Epithelial cell of prostate (primary cell): ENCODE measurements around the gene TELO2.

Experiments
- DNase-seq: peaks from one replicate; pipeline ENCODE4 v3.0.0-alpha.2; 2011; ENCODE audit warnings: low read depth, low spot score
- H3K27ac ChIP-seq: fragments of 450-650 bp; 2 replicates; pipeline ENCODE4 v1.5.1; 2017; ENCODE audit warnings: mild to moderate bottlenecking

TELO2 gene

DNA sequence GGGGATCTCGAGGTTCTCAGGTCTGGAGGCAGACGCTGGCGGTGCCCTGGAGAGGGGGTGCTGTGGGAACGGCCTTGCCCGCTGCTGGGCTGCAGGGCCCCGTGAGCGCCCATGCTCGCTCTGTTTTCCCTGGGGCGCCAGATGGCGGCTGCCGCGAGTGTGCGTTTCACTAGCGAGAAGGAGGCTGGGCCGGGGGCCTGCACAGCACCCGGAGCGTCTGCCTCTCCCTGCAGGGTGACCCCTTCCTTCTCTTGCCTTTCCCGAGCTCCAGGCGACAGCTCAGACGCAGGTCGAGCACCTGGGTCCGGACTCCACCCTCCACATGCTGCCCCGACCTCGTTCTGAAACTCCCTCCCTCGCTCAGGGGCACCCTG lies 2.7 kb downstream of the TELO2 start:
- no peak overlapping the region for H3K27ac ChIP-seq
- DNase-seq, result no peak

DNA sequence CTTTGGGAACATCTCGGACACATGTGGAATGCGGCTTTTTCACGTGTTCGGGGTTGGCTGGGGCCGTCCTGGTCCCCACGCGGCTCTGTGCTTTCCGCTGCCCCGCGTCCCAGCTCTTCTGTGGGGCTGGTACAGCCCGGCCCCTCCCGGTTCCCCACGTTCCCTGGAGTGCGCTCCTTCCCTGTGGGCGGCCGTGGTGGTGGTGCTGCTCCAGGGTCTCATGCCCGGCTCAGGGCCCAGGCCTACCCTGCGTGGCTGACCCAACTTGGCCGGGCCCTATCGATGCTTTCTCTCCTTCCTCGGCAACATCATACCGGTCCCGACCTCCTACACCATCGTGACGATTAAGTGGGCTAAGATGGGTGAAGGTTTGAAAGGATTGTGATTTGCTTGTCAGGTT lies 3.3 kb downstream of the TELO2 start:
- no peak for DNase-seq
- H3K27ac ChIP-seq, result no peak overlapping the region

- DNase-seq, result no peak
- H3K27ac ChIP-seq, result no peak overlapping the region
Measured at GRCh38 chr16:1497014-1497598, 3.9 kb downstream of the TELO2 start.

DNA sequence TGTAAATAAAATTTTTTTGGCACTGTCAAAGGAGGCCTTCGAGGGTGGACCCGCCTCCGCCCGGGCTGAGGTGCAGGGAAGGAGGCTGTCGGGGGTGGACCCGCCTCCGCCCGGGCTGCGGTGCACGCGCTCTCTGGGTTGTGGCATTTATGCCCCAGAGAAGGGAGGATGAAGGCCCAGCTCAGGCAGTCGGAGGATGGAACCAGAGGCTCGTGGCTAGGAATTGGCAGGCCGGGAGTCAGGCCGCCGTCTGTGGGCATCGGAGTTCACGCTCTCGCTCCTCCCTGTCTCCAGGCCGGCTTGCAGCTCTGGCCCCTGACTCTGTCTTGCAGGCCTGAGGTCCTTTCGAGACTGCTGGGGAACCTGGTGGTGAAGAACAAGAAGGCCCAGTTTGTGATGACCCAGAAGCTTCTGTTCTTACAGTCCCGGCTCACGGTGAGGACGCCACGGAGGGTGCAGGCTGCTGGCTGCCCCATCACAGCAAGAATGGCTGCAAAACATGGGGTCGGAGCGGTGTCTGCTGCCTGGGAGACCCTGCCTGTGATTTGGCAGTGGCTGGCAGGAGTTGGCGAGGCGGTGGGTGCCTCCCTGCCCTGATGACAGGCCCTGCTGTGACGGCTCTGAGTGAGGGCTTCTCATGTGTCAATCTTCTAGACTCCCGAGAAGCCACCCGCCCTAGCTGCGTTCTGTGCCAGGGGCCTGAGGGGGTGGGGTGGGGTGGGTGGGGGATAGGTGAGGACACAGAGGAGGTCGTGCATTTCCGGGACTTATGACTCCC lies 5.9 kb downstream of the TELO2 start:
- H3K27ac ChIP-seq, result no peak overlapping the region
- no peak for DNase-seq

DNA sequence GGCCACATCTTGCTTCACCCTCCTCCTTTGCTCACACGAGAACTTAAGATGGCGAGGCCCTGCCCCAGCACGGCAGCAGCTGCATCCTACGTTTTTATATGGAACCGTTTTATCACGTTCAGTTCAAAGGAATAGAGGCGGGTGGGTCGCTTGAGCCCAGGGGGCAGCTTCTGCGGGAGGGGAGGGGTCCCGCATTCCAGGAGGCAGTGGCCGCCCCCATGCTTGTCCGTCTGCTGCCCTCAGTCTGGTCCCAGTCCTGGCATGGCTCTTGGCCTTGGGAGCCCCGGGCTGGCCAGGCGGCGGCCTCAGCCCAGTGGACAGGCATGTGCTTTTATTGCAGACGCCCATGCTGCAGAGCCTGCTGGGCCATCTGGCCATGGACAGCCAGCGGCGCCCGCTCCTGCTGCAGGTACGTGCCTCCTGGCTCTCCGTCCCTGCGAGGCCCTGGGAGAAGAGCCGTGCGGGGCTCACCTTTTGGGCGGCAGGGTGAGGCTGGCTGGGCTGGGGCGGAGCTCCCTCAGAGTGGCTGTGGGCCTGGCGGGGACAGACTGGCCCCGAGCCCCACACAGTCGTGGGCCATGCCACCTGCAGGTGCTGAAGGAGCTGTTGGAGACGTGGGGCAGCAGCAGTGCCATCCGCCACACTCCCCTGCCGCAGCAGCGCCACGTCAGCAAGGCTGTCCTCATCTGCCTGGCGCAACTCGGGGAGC lies 6.8 kb downstream of the TELO2 start:
- H3K27ac ChIP-seq, result no peak overlapping the region
- DNase-seq, result no peak

DNA sequence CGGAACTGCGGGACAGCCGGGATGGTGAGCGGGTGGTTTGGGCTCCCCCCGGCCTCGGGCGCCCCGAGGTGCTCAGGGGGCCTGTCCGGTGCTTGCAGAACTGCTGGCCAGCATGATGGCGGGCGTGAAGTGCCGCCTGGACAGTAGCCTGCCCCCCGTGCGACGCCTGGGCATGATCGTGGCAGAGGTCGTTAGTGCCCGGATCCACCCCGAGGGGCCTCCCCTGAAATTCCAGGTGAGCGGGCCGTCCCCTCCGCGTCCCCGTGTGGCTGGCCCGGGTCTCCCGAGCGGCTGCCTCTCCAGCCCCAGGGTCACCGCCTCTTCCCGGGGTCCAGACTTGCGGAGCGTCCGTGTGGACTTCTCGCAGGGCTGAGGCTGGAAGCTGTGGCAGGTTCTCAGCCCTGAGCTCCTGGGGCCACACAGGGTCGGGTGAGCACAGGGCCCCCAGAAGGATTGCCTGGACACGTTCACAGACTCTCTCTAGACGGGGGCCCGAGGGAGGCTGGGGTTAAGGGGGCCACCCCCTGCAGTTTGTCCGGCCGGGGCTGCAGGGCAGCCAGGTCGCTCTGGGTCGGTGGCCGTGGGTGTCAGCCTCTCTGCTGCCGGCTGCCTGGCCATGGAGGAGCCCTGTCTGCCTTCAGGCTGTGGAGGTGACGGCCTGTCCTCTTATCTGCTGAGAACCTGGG lies 7.4 kb downstream of the TELO2 start:
- H3K27ac ChIP-seq, result no peak overlapping the region

GRCh38 chr16:1501630-1502029 lies 8.5 kb downstream of the TELO2 start:
- no peak for DNase-seq

More for the DNA sequence above, 7.4 kb downstream of the TELO2 start:
- no peak for DNase-seq

DNA sequence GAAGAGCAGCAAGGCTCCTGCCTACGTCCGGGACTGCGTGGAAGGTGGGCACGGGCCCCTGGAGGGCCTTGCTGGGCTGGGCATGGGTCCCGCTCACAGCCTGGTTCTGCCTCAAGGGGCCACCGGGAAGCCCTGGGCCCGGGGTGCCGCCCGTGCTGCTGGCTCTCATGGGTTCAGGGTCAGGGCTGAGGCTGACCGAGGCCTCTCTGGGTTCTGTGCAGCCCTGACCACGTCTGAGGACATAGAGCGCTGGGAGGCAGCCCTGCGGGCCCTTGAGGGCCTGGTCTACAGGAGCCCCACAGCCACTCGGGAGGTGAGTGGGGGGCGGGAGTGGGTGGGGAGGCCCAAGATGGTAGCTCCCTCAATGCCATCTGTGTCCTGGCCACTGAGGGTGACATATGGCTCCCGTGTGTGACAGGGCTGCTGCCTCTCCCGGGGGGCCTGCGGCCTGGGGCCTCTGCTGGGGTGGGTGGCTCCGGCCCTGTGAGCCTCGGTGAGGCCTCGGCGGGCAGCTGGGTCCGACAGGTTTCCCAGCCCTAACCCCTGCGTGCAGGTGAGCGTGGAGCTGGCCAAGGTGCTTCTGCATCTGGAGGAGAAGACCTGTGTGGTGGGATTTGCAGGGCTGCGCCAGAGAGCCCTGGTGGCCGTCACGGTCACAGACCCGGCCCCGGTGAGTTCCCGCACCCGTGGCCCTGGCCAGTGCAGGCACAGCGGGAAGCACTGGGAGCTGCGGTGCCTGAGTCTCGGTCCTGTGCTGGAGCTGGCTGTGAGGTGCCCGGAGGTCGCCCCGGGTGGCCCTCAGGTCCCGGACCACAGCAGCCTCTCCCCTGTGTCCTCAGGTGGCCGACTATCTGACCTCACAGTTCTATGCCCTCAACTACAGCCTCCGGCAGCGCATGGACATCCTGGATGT lies 9.2 kb downstream of the TELO2 start:
- no peak for DNase-seq
- no peak overlapping the region for H3K27ac ChIP-seq

More at GRCh38 chr16:1501630-1502029, 8.5 kb downstream of the TELO2 start:
- H3K27ac ChIP-seq, result no peak overlapping the region

GRCh38 chr16:1503110-1503955 lies 10.2 kb downstream of the TELO2 start:
- no peak for DNase-seq
- no peak overlapping the region for H3K27ac ChIP-seq

DNA sequence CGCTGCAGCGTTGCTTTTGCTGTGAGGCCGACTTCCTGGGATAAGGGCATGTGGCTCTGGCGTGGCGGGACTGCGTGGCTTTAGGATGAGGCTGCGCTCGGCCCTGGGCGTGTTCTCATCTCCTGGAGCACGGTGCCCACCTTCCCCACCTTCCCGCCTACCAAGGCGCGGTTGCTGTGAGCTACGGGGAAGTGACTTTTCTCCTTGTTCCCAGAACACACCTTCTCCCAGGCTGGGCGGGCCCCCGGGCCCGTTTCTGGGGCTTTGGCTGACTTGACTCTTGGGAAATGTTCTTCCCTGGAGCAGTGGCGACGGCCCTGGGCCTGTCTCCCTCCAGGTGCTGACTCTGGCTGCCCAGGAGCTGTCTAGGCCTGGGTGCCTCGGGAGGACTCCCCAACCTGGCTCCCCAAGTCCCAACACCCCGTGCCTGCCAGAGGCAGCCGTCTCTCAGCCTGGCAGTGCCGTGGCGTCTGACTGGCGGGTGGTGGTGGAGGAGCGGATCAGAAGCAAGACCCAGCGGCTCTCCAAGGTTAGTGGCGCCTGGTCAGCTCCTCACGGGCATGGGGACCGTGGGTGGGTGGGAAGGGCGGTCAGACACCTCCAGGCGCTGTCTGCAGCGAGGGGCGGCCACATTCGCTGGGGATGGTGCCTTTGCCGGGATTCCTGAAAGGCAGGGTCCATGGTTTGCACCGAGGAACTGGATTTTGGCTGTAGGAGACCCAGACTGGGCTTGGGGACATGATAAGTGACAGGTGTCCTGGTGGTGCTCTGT lies 12.1 kb downstream of the TELO2 start:
- H3K27ac ChIP-seq, result no peak overlapping the region
- no peak for DNase-seq

DNA sequence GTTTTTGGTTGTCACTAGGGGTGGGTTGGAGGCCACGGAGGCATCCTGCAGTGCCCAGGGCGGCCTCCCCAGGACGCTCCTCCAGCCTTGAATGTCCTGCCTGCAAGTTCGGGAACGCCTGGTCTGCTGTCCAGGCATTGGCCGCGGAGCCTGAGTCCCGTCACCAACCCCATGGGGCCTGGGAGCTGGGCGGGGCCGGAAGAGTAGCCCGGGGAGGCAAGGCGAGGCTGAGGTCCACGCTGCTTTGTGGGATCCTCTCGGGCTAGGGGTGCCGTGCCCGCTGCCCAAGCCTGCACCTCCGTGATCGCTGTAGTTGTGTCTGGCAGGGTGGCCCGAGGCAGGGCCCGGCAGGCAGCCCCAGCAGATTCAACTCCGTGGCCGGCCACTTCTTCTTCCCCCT lies 12.8 kb downstream of the TELO2 start:
- no peak overlapping the region for H3K27ac ChIP-seq
- no peak for DNase-seq

DNA sequence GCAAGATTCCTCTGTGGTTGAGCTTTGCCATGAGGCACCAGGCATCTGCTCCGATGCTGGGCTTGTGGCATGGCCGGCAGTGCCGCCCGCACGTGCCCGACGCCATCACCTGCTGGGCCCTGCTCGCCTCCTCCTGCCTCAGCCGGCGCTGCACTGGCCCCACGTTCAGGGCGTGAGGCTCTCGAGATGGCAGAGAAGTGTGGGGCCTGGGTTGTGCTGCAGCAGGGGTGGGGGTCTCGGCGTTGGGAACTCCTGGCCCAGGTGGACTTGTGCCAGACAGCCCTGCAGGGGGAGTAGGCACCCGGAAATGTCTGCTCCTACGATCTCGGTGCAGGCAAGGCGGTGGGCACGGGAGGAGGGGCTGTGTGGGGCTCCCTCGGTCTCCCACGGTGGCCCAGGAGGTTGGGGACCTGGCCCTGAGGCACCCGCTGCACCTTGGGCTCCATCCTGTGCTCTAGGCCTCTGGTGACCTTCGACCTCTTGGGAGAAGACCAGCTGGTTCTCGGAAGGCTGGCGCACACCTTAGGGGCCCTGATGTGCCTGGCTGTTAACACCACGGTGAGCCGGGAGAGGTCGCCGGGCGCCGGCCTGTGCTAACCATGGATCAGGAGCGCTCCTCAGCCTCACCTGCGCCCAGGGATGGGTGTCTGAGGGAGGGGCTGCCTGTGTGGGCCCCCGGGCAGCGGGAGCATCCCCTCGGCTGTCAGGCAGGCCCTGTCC lies 13.5 kb downstream of the TELO2 start:
- no peak for DNase-seq
- H3K27ac ChIP-seq, result no peak overlapping the region

GRCh38 chr16:1508494-1509187 lies 15.5 kb downstream of the TELO2 start:
- no peak for DNase-seq
- H3K27ac ChIP-seq, result no peak overlapping the region

GRCh38 chr16:1509307-1510221 lies 16.4 kb downstream of the TELO2 start:
- H3K27ac ChIP-seq, result no peak overlapping the region
- no peak for DNase-seq

GRCh38 chr16:1510272-1510671 lies 17.1 kb downstream of the TELO2 start:
- no peak for DNase-seq
- no peak overlapping the region for H3K27ac ChIP-seq

DNA sequence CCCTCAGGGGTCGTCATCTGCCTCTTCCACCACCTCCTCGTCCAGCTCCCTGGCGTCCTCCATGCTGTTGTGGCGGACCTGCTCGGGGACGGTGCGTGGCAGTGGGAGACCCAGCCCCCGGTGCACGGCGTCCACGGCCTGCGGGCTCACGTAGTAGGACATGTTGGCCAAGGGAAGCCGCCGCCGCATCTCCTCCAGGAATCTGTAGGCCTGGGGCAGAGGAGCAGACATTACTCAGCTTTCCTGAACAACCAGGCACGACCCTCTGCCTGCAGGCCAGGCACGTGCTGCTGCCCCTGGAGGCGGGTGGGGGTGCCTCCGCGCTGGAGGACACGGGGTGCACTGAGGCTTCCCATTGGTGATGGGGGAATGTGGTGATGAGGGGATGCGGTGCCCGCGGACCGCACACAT lies 17.8 kb downstream of the TELO2 start:
- no peak overlapping the region for H3K27ac ChIP-seq
- DNase-seq, result no peak
